Ishikawa (cell line): ENCODE data around the gene GSK3B.

Experiments
- CREB1 ChIP-seq: IDR thresholded peaks from 2 replicates; pipeline ENCODE4 v1.6.1; 2012; ENCODE audit warnings: low read depth
- EGR1 ChIP-seq: IDR thresholded peaks from 2 replicates; pipeline ENCODE4 v1.6.1; 2012
- EP300 ChIP-seq: IDR thresholded peaks from 2 replicates; pipeline ENCODE4 v1.6.1; 2012; ENCODE audit warnings: borderline replicate concordance
- FOXM1 ChIP-seq: IDR thresholded peaks from 2 replicates; pipeline ENCODE4 v1.6.1; 2012; ENCODE audit warnings: low read depth, borderline replicate concordance
- MAX ChIP-seq: IDR thresholded peaks from 2 replicates; pipeline ENCODE4 v1.6.1; 2012
- NFIC ChIP-seq: IDR thresholded peaks from 2 replicates; pipeline ENCODE4 v1.6.1; 2012
- RAD21 ChIP-seq: IDR thresholded peaks from 2 replicates; pipeline ENCODE4 v1.6.1; 2012; ENCODE audit warnings: low read depth
- TAF1 ChIP-seq: IDR thresholded peaks from 2 replicates; pipeline ENCODE4 v1.6.1; 2012; ENCODE audit warnings: low read depth, mild to moderate bottlenecking
- TCF12 ChIP-seq: IDR thresholded peaks from 2 replicates; pipeline ENCODE4 v1.6.1; 2012; ENCODE audit warnings: low read depth
- TEAD4 ChIP-seq: IDR thresholded peaks from 2 replicates; pipeline ENCODE4 v1.6.1; 2012
- USF1 ChIP-seq: IDR thresholded peaks from 2 replicates; pipeline ENCODE4 v1.6.1; 2012
- YY1 ChIP-seq: IDR thresholded peaks from 2 replicates; pipeline ENCODE4 v1.6.1; 2012; ENCODE audit warnings: low read depth
- ZBTB7A ChIP-seq: IDR thresholded peaks from 2 replicates; pipeline ENCODE4 v1.6.1; 2012; ENCODE audit warnings: low read depth

- TF ChIP-seq EP300 (no peak), TAF1 (no peak), ZBTB7A (no peak), CREB1 (no peak), FOXM1 (no peak), TCF12 (no peak), MAX (no peak), TEAD4 (no peak), YY1 (no peak), RAD21 (no peak), EGR1 (no peak), NFIC (no peak), USF1 (no peak)
These were observed 281.7 kb downstream of the GSK3B start for GRCh38 chr3:119812491-119813058.
